GM12878 (cell line): ENCODE data around the gene DNMBP. TPM values are rescaled to one million over a fixed set of nuclear protein-coding genes. Genes with fewer than 3 reads are reported as not detected.

ENCODE experiments used
- ATAC-seq: fragments of 200-7000 bp; cut with Tn5 transposase; 3 replicates; pipeline ENCODE4 v1.9.1; 2020; ENCODE audit warnings: mild to moderate bottlenecking, moderate library complexity
- BruUV-seq: library from RNA; stranded (reverse); fragments of 400-500 nt; replicated peaks from 2 replicates; lab custom pipeline; 2021; lab: Mats Ljungman, UMichigan
- CTCF ChIA-PET: fragments of 300-600 bp; sonication (Branson Sonifier 250); formaldehyde crosslinking; extraction: SDS; loops from one replicate; lab custom pipeline; 2021; ENCODE audit warnings: inconsistent platforms; lab: Yijun Ruan, JAX
- POLR2A ChIA-PET: fragments of 350-600 bp; formaldehyde crosslinking; extraction: SDS; loops from one replicate; lab custom pipeline; 2021; ENCODE audit warnings: inconsistent platforms; lab: Charles Lee
- RAD21 ChIA-PET: fragments of 300-600 bp; sonication (Branson Sonifier 250); formaldehyde crosslinking; loops from one replicate; lab custom pipeline; 2023; ENCODE audit warnings: antibody characterized with exemption; ENCODE audit not compliant: unreplicated experiment; lab: Charles Lee
- SMC1A ChIA-PET: fragments of 300-600 bp; sonication (Branson Sonifier 250); formaldehyde crosslinking; loops from one replicate; lab custom pipeline; 2023; ENCODE audit not compliant: unreplicated experiment, uncharacterized antibody; lab: Charles Lee
- DNase-seq: peaks from one replicate; pipeline ENCODE4 v3.0.0-alpha.2; 2011; ENCODE audit warnings: low read depth, low spot score
- FAIRE-seq: peaks from 3 replicates; lab custom pipeline; 2011; peaks lifted over from hg19 to GRCh38; lab: Jason Lieb, UNC
- H2AFZ ChIP-seq: 2 replicates; pipeline ENCODE4 v1.6.0; 2011; ENCODE audit warnings: low read depth, low read length, control low read depth; ENCODE audit not compliant: control insufficient read depth
- H3K27ac ChIP-seq: 2 replicates; pipeline ENCODE4 v1.5.1; 2011; ENCODE audit warnings: control low read depth; ENCODE audit not compliant: control insufficient read depth, insufficient read depth
- H3K27me3 ChIP-seq, 2 experiments: replicated peaks in 1 of 2; 2 replicates each; pipeline versions ENCODE4 v1.6.0 to v1.6.1; 2011; ENCODE audit warnings: low read length in 1 of 2; ENCODE audit not compliant: control insufficient read depth in 2 of 2, insufficient read depth in 2 of 2
- H3K36me3 ChIP-seq, 2 experiments: 2 replicates each; pipeline ENCODE4 v1.5.1; 2011; ENCODE audit warnings: low read length in 1 of 2; ENCODE audit not compliant: control insufficient read depth in 2 of 2, insufficient read depth in 2 of 2
- H3K4me1 ChIP-seq: 2 replicates; pipeline ENCODE4 v1.6.1; 2011; ENCODE audit warnings: mild to moderate bottlenecking, low read length, moderate library complexity, mixed read lengths; ENCODE audit not compliant: control insufficient read depth, insufficient read depth
- H3K4me2 ChIP-seq: 2 replicates; pipeline ENCODE4 v1.6.0; 2011; ENCODE audit warnings: control low read depth; ENCODE audit not compliant: control insufficient read depth, insufficient read depth
- H3K4me3 ChIP-seq: fragments of 200-600 bp; sonication (generic); 2 replicates; pipeline ENCODE4 v1.5.1; 2016
- H3K79me2 ChIP-seq: 2 replicates; pipeline ENCODE4 v1.6.0; 2011; ENCODE audit warnings: low read length; ENCODE audit not compliant: control insufficient read depth, insufficient read depth
- H3K9ac ChIP-seq: 2 replicates; pipeline ENCODE4 v1.8.0; 2011; ENCODE audit warnings: low read length, control low read depth, mixed read lengths; ENCODE audit not compliant: control insufficient read depth, insufficient read depth
- H3K9me3 ChIP-seq: replicated peaks from 3 replicates; pipeline ENCODE4 v1.5.1; 2011; ENCODE audit warnings: mild to moderate bottlenecking, low read length; ENCODE audit not compliant: control insufficient read depth, insufficient read depth
- H4K20me1 ChIP-seq: 2 replicates; pipeline ENCODE4 v1.6.0; 2011; ENCODE audit not compliant: control insufficient read depth, insufficient read depth
- ATF2 ChIP-seq: IDR thresholded peaks from 2 replicates; pipeline ENCODE4 v1.6.1; 2012; ENCODE audit warnings: low read length, inconsistent platforms
- BMI1 ChIP-seq: fragments of 450-650 bp; IDR thresholded peaks from 2 replicates; pipeline ENCODE4 v1.6.1; 2016; ENCODE audit warnings: mild to moderate bottlenecking, moderate library complexity, borderline replicate concordance
- CHD4 ChIP-seq: fragments of 200-600 bp; sonication (generic); IDR thresholded peaks from 2 replicates; pipeline ENCODE4 v1.6.1; 2016; ENCODE audit warnings: mild to moderate bottlenecking
- DPF2 ChIP-seq: fragments of 450-650 bp; IDR thresholded peaks from 2 replicates; pipeline ENCODE4 v1.6.1; 2017; ENCODE audit warnings: mild to moderate bottlenecking
- HDAC2 ChIP-seq: fragments of 200-600 bp; sonication (generic); IDR thresholded peaks from 2 replicates; pipeline ENCODE4 v1.6.1; 2017
- IKZF1 ChIP-seq: fragments of 450-650 bp; conservative IDR thresholded peaks from 2 replicates; pipeline ENCODE4 v1.6.1; 2017; ENCODE audit warnings: antibody characterized with exemption, mild to moderate bottlenecking
- IKZF2 ChIP-seq, 2 experiments: fragments of 450-650 bp; IDR thresholded peaks; 2 replicates each; pipeline ENCODE4 v1.6.1; 2017; ENCODE audit warnings: mild to moderate bottlenecking in 2 of 2, moderate library complexity in 2 of 2
- NFYB ChIP-seq: IDR thresholded peaks from 2 replicates; pipeline ENCODE4 v1.6.1; 2011; ENCODE audit warnings: low read depth, mild to moderate bottlenecking, low read length, improper control_type of control experiment, moderate library complexity; ENCODE audit not compliant: insufficient read depth
- NRF1 ChIP-seq: conservative IDR thresholded peaks from 2 replicates; pipeline ENCODE4 v1.6.1; 2011; ENCODE audit warnings: mild to moderate bottlenecking, low read depth, low read length, improper control_type of control experiment
- PAX8 ChIP-seq: fragments of 450-650 bp; IDR thresholded peaks from 2 replicates; pipeline ENCODE4 v1.6.1; 2017; ENCODE audit warnings: mild to moderate bottlenecking, moderate library complexity
- RAD21 ChIP-seq: IDR thresholded peaks from 2 replicates; pipeline ENCODE4 v1.6.1; 2011; ENCODE audit warnings: mild to moderate bottlenecking, low read depth, low read length, moderate library complexity; ENCODE audit not compliant: insufficient read depth
- RBBP5 ChIP-seq: fragments of 200-600 bp; sonication (generic); conservative IDR thresholded peaks from 2 replicates; pipeline ENCODE4 v1.6.1; 2016
- SREBF1 ChIP-seq: IDR thresholded peaks from 2 replicates; pipeline ENCODE4 v1.6.1; 2012; ENCODE audit warnings: mild to moderate bottlenecking, low read length
- STAT3 ChIP-seq: IDR thresholded peaks from 2 replicates; pipeline ENCODE4 v1.6.1; 2011; ENCODE audit warnings: low read depth, low read length, improper control_type of control experiment
- TAF1 ChIP-seq: IDR thresholded peaks from 2 replicates; pipeline ENCODE4 v1.6.1; 2011; ENCODE audit warnings: mild to moderate bottlenecking, low read depth, low read length, borderline replicate concordance
- TARDBP ChIP-seq: IDR thresholded peaks from 2 replicates; pipeline ENCODE4 v1.6.1; 2016; ENCODE audit warnings: borderline replicate concordance
- ZBTB40 ChIP-seq: fragments of 450-650 bp; IDR thresholded peaks from 2 replicates; pipeline ENCODE4 v1.6.1; 2016; ENCODE audit warnings: mild to moderate bottlenecking, moderate library complexity, borderline replicate concordance
- ZNF217 ChIP-seq: fragments of 450-650 bp; IDR thresholded peaks from 2 replicates; pipeline ENCODE4 v1.6.1; 2017; ENCODE audit warnings: antibody characterized with exemption, mild to moderate bottlenecking
- WGBS: methylation state at CpG from one replicate; pipeline ENCODE4 v1.1.6; 2016; ENCODE audit warnings: low lambda C conversion rate; ENCODE audit not compliant: insufficient replicate concordance, insufficient coverage; ENCODE audit errors: missing lambda C conversion rate; 5-methylcytosine and 5-hydroxymethylcytosine counted together
- in situ Hi-C: fragments of 300-500 bp; cut with MboI; formaldehyde crosslinking; loops from 9 replicates; pipeline ENCODE4 v1.14.3; 2018; ENCODE audit warnings: mixed read lengths
- intact Hi-C: fragments of 100-400 bp; cut with micrococcal nuclease; formaldehyde crosslinking; loops from one replicate; pipeline ENCODE4 v1.14.2; 2022; ENCODE audit not compliant: unreplicated experiment
- polyA plus RNA-seq, 11 experiments: library from polyadenylated mRNA; depleted of rRNA in 4 of 11; unstranded in 6 of 11; stranded (reverse) in 5 of 11; fragments of >200 nt; fragmentation: Nextera tagmentation in 4 of 11; fragmentation: Illumina TruSeq in 1 of 11; extraction: Ambion mirVana in 4 of 11; extraction: Trizol in 1 of 11; gene quantifications; 1 replicate in 1 of 11; 2 replicates in 10 of 11; pipeline versions ENCODE4 v1.2.1 to v1.2.3, GENCODE V29; 2011 to 2016; ENCODE audit warnings: inconsistent platforms in 2 of 11, missing spikeins in 2 of 11, low read depth in 1 of 11
- total RNA-seq, 4 experiments: library from RNA; depleted of rRNA in 3 of 4; stranded (reverse); fragments of >200 nt in 3 of 4; fragmentation: Illumina TruSeq in 1 of 4; extraction: Trizol in 1 of 4; gene quantifications; 2 replicates each; pipeline versions ENCODE4 v1.2.1 to v1.2.3, GENCODE V29; 2013 to 2021
- TF ChIP-seq, protein P1 (sequence below): IDR thresholded peaks from 2 replicates; pipeline ENCODE4 v1.6.1; 2011; ENCODE audit warnings: low read depth, mild to moderate bottlenecking, low read length, moderate library complexity, borderline replicate concordance; ENCODE audit errors: extremely low read depth
- TF ChIP-seq, protein P2 (sequence below): IDR thresholded peaks from 2 replicates; pipeline ENCODE4 v1.6.1; 2012; ENCODE audit warnings: low read depth, low read length, improper control_type of control experiment

Gene DNMBP
- total and polyA plus RNA-seq, 10 of the 15 experiments (the other 5 are each of a cell fraction or from before 2014, with no cell fraction given) = 7.1 to 45.0 (median 22.0) TPM

GRCh38 chr10:99916776-99917175, 93.0 kb downstream of the DNMBP start (continued):
- no peak for TF ChIP-seq ZBTB40

GRCh38 chr10:99915414-99915813, 94.3 kb downstream of the DNMBP start:
- ChIA-PET POLR2A (no interaction called here), RAD21 (interaction anchor here (1.1 kb wide), 1 partner anchor 68 kb away, joined by 3 read pairs; no protein-coding TSS in a partner anchor), SMC1A (interaction anchor here (0.6 to 0.7 kb wide), 3 partner anchors 12 to 130 kb away, joined by 3 read pairs; no protein-coding TSS in a partner anchor), CTCF (interaction anchor here (0.6 to 0.8 kb wide), 4 partner anchors 8 to 130 kb away, joined by 3 read pairs; no protein-coding TSS in a partner anchor)
- no peak for FAIRE-seq
- no peak for ATAC-seq
- intact Hi-C loops = no loop called here
- Histone ChIP-seq H3K9ac (no peak overlapping the region), H3K36me3 (peaks cover 1 to 6% of the 10 kb centered on the region in 2 experiments; a peak in 3 of 4 replicates), H3K4me1 (no peaks in the 10 kb centered on the region), H3K27me3 (no peaks in the 10 kb centered on the region), H3K4me2 (no peak overlapping the region), H3K4me3 (no peak overlapping the region), H4K20me1 (peaks cover 4% of the 10 kb centered on the region; the same call in 1 of the 2 replicates), H3K9me3 (no peaks in the 10 kb centered on the region), H3K27ac (no peak overlapping the region), H3K79me2 (peaks cover 6% of the 10 kb centered on the region), H2AFZ (no peak overlapping the region)
- 98% methylated on average over 6 of the region's 6 CpGs for WGBS
- BruUV-seq = no TSS peak
- TF ChIP-seq IKZF1 = no peak
- TF ChIP-seq TARDBP = no peak
- no peak for TF ChIP-seq ZNF217
- no peak for TF ChIP-seq RBBP5
- TF ChIP-seq RAD21 = no peak
- no peak for TF ChIP-seq PAX8
- no peak for TF ChIP-seq NRF1
- TF ChIP-seq, protein P1, sequence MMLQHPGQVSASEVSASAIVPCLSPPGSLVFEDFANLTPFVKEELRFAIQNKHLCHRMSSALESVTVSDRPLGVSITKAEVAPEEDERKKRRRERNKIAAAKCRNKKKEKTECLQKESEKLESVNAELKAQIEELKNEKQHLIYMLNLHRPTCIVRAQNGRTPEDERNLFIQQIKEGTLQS = no peak
- TF ChIP-seq NFYB = no peak
- no peak for TF ChIP-seq CHD4
- TF ChIP-seq TAF1 = no peak
- no peak for TF ChIP-seq HDAC2
- no peak for TF ChIP-seq SREBF1
- no peak for TF ChIP-seq BMI1
- TF ChIP-seq IKZF2 (IDR thresholded peaks at IDR 0.05) = no peak
- no peak for TF ChIP-seq DPF2
- TF ChIP-seq, protein P2, sequence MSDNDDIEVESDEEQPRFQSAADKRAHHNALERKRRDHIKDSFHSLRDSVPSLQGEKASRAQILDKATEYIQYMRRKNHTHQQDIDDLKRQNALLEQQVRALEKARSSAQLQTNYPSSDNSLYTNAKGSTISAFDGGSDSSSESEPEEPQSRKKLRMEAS = no peak
- no peak for TF ChIP-seq ATF2
- no peak for TF ChIP-seq STAT3
- DNase-seq = no peak
- in situ Hi-C loops = no loop called here
